ENCODE results near the gene PDCD4. TPM values are rescaled to one million over a fixed set of nuclear protein-coding genes. Genes with fewer than 3 reads are reported as not detected.
A peak's percentile ranks its signal among the peaks of the same experiment; 100 is the strongest.

Gene PDCD4
- total and polyA plus RNA-seq, 2 of the 13 experiments (the other 11 are each of a cell fraction or from before 2014, with no cell fraction given), result 22.8 to 56.2 TPM

DNA sequence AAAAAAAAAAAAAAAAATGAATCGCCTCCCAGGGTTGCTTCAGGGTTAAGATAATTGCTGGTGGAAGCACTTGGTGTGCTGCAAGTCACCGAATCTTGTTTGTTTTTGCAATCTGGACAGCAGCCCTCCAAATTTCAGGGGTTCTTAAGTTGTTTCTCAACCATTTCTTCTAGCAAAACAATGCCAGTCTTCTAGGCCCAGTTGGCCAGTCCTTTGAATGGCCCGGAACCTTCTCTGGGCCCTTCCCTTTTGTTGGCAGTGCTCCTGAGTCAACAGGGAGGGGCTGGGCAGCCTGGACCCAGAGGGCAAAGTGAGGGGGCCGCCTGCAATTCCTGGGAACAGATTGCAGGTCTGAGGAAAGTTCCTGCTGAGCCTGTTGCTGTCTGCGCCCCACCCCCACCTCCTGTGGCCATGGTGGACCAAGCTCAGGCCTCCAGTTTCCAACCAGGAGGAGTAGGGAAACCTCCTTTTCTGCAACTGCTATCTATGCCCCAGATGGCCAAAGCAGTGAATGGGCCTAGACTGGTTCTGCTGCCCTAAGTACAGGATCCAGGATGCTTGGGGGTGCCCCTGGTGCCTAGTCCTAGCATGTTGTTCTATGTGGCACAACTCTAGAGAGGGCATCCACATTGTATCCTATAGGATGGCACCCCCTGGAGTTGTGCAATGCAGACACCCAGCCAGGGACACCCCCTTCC is 31.4 kb upstream of the PDCD4 start (continued):
- TF ChIP-seq, protein P1, sequence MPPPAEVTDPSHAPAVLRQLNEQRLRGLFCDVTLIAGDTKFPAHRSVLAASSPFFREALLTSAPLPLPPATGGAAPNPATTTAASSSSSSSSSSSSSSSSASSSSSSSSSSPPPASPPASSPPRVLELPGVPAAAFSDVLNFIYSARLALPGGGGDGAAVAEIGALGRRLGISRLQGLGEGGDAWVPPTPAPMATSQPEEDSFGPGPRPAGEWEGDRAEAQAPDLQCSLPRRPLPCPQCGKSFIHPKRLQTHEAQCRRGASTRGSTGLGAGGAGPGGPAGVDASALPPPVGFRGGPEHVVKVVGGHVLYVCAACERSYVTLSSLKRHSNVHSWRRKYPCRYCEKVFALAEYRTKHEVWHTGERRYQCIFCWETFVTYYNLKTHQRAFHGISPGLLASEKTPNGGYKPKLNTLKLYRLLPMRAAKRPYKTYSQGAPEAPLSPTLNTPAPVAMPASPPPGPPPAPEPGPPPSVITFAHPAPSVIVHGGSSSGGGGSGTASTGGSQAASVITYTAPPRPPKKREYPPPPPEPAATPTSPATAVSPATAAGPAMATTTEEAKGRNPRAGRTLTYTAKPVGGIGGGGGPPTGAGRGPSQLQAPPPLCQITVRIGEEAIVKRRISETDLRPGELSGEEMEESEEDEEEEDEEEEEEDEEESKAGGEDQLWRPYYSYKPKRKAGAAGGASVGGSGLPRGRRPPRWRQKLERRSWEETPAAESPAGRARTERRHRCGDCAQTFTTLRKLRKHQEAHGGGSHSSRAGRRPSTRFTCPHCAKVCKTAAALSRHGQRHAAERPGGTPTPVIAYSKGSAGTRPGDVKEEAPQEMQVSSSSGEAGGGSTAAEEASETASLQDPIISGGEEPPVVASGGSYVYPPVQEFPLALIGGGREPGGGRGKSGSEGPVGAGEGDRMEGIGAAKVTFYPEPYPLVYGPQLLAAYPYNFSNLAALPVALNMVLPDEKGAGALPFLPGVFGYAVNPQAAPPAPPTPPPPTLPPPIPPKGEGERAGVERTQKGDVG (CRISPR knock-in tag; IDR thresholded peaks at IDR 0.05; ENCODE audit: borderline replicate concordance), result no peak
- TF ChIP-seq ZNF143 (CRISPR knock-in tag; IDR thresholded peaks at IDR 0.05), result no peak
- TF ChIP-seq NR2F1 (CRISPR knock-in tag; IDR thresholded peaks at IDR 0.05), result no peak
- TF ChIP-seq ZNF614 (CRISPR knock-in tag; IDR thresholded peaks at IDR 0.05; ENCODE audit: borderline replicate concordance), result peak; percentile 47; the same call in 1 of the 2 replicates
- TF ChIP-seq, protein P2, sequence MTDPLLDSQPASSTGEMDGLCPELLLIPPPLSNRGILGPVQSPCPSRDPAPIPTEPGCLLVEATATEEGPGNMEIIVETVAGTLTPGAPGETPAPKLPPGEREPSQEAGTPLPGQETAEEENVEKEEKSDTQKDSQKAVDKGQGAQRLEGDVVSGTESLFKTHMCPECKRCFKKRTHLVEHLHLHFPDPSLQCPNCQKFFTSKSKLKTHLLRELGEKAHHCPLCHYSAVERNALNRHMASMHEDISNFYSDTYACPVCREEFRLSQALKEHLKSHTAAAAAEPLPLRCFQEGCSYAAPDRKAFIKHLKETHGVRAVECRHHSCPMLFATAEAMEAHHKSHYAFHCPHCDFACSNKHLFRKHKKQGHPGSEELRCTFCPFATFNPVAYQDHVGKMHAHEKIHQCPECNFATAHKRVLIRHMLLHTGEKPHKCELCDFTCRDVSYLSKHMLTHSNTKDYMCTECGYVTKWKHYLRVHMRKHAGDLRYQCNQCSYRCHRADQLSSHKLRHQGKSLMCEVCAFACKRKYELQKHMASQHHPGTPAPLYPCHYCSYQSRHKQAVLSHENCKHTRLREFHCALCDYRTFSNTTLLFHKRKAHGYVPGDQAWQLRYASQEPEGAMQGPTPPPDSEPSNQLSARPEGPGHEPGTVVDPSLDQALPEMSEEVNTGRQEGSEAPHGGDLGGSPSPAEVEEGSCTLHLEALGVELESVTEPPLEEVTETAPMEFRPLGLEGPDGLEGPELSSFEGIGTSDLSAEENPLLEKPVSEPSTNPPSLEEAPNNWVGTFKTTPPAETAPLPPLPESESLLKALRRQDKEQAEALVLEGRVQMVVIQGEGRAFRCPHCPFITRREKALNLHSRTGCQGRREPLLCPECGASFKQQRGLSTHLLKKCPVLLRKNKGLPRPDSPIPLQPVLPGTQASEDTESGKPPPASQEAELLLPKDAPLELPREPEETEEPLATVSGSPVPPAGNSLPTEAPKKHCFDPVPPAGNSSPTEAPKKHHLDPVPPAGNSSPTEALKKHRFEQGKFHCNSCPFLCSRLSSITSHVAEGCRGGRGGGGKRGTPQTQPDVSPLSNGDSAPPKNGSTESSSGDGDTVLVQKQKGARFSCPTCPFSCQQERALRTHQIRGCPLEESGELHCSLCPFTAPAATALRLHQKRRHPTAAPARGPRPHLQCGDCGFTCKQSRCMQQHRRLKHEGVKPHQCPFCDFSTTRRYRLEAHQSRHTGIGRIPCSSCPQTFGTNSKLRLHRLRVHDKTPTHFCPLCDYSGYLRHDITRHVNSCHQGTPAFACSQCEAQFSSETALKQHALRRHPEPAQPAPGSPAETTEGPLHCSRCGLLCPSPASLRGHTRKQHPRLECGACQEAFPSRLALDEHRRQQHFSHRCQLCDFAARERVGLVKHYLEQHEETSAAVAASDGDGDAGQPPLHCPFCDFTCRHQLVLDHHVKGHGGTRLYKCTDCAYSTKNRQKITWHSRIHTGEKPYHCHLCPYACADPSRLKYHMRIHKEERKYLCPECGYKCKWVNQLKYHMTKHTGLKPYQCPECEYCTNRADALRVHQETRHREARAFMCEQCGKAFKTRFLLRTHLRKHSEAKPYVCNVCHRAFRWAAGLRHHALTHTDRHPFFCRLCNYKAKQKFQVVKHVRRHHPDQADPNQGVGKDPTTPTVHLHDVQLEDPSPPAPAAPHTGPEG (CRISPR knock-in tag; IDR thresholded peaks at IDR 0.05), result no peak
- no peak for TF ChIP-seq MBD4 (IDR thresholded peaks at IDR 0.05; ENCODE audit: borderline replicate concordance, low read length)
- TF ChIP-seq ZNF749 (CRISPR knock-in tag; IDR thresholded peaks at IDR 0.05; ENCODE audit: borderline replicate concordance), result no peak
- TF ChIP-seq ZNF556 (CRISPR knock-in tag; IDR thresholded peaks at IDR 0.05; ENCODE audit: borderline replicate concordance), result peak; percentile 22; the same call in 1 of the 2 replicates
- TF ChIP-seq NFRKB (IDR thresholded peaks at IDR 0.05), result no peak
- TF ChIP-seq SP5 (CRISPR knock-in tag; IDR thresholded peaks at IDR 0.05; ENCODE audit: borderline replicate concordance, low read depth), result no peak
- TF ChIP-seq, protein P3, sequence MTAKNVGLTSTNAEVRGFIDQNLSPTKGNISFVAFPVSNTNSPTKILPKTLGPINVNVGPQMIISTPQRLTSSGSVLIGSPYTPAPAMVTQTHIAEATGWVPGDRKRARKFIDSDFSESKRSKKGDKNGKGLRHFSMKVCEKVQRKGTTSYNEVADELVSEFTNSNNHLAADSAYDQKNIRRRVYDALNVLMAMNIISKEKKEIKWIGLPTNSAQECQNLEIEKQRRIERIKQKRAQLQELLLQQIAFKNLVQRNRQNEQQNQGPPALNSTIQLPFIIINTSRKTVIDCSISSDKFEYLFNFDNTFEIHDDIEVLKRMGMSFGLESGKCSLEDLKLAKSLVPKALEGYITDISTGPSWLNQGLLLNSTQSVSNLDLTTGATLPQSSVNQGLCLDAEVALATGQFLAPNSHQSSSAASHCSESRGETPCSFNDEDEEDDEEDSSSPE (CRISPR knock-in tag; IDR thresholded peaks at IDR 0.05), result no peak
- TF ChIP-seq FOXA1 (IDR thresholded peaks at IDR 0.05), result no peak
- peak; percentile 93 for TF ChIP-seq FOXA1 (CRISPR knock-in tag; IDR thresholded peaks at IDR 0.05)
- TF ChIP-seq ZNF33A (CRISPR knock-in tag; IDR thresholded peaks at IDR 0.05; ENCODE audit: borderline replicate concordance), result no peak
- TF ChIP-seq ZNF747 (CRISPR knock-in tag; IDR thresholded peaks at IDR 0.05; ENCODE audit: borderline replicate concordance), result no peak; the same call in 1 of the 2 replicates
- TF ChIP-seq MEIS2 (CRISPR knock-in tag; IDR thresholded peaks at IDR 0.05), result peak; percentile 60; the same call in 1 of the 2 replicates
- TF ChIP-seq ZBTB38 (CRISPR knock-in tag; IDR thresholded peaks at IDR 0.05), result no peak
- TF ChIP-seq, protein P4, sequence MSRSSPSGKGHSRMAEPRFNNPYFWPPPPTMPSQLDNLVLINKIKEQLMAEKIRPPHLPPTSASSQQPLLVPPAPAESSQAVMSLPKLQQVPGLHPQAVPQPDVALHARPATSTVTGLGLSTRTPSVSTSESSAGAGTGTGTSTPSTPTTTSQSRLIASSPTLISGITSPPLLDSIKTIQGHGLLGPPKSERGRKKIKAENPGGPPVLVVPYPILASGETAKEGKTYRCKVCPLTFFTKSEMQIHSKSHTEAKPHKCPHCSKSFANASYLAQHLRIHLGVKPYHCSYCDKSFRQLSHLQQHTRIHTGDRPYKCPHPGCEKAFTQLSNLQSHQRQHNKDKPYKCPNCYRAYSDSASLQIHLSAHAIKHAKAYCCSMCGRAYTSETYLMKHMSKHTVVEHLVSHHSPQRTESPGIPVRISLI (CRISPR knock-in tag; IDR thresholded peaks at IDR 0.05; ENCODE audit: borderline replicate concordance), result peak; percentile 43
- no peak for TF ChIP-seq ZNF3 (CRISPR knock-in tag; IDR thresholded peaks at IDR 0.05)
